ENCODE measurements around the gene PAQR8.

Gene PAQR8

DNA sequence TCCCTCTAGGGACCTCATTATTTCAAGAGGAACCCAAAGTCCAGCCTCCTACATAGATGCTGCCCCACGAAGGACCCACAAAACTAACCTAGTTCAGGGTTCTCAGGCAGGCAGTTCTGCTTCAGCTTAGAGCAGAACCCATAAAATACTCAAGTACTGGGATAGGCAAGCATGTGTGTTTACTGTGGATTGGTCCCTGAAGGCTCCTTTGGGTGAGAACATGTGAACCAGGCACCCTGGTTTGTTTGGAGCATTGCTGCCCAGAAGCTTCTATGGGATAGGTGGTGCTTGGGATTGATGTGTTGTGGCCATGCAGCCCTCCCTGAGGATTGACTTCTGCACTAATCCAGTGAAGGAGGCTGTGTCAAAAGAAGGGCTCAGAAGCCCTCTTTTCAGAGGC lies 43.3 kb downstream of the PAQR8 start:
- no peak overlapping the region for H3K4me3 ChIP-seq (ENCODE audit: low read depth, low read length)
- DNase-seq (ENCODE audit: low read depth) = no peak
- TF ChIP-seq, protein P1, sequence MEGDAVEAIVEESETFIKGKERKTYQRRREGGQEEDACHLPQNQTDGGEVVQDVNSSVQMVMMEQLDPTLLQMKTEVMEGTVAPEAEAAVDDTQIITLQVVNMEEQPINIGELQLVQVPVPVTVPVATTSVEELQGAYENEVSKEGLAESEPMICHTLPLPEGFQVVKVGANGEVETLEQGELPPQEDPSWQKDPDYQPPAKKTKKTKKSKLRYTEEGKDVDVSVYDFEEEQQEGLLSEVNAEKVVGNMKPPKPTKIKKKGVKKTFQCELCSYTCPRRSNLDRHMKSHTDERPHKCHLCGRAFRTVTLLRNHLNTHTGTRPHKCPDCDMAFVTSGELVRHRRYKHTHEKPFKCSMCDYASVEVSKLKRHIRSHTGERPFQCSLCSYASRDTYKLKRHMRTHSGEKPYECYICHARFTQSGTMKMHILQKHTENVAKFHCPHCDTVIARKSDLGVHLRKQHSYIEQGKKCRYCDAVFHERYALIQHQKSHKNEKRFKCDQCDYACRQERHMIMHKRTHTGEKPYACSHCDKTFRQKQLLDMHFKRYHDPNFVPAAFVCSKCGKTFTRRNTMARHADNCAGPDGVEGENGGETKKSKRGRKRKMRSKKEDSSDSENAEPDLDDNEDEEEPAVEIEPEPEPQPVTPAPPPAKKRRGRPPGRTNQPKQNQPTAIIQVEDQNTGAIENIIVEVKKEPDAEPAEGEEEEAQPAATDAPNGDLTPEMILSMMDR (conservative IDR thresholded peaks at IDR 0.05; ENCODE audit: low read depth, low read length) = no peak

DNA sequence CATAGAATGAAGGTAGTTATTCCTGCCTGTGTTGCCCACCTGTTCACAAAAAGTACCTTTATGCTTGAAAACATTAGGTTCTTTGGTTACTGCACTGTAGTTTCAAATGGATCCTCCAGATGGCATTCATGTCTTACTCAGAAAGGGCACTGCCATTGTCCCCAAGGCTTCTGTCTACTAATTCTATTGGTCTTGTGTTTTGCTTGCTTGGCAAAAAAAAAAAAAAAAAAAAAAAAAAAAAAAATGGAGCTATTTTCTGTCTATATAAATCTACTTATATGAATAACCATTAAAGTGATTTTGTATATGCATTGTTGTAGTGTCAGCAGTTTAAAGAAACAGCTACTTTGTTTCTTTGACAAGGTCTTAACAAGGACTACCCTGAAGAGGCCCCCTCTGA lies 45.5 kb downstream of the PAQR8 start:
- TF ChIP-seq, protein P1 (conservative IDR thresholded peaks at IDR 0.05; ENCODE audit: low read depth, low read length) = peak; percentile 60
- peak; percentile 70 for DNase-seq (ENCODE audit: low read depth)
- H3K4me3 ChIP-seq (ENCODE audit: low read depth, low read length) = no peak overlapping the region

DNA sequence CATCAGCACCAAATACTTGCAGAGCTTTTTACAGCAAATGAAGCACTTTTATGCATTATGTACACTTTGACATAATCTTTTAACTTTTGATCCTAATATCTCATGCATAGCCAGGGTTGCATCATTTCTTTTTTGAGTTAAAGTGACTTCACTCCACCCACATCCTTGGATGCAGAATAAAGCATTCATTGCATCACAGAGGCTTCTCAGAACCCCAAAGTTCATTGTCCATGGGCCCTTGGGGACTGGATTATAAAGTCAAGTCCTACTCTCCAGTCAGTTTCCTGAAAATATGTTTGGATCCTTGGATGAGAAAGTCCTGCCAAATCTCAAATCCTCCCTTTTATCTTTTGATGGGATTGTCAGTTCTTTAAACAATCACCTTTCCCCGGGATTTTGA lies 47.5 kb downstream of the PAQR8 start:
- no peak overlapping the region for H3K4me3 ChIP-seq (ENCODE audit: low read depth, low read length)
- DNase-seq (ENCODE audit: low read depth) = peak; percentile 25
- TF ChIP-seq, protein P1 (conservative IDR thresholded peaks at IDR 0.05; ENCODE audit: low read depth, low read length) = no peak

DNA sequence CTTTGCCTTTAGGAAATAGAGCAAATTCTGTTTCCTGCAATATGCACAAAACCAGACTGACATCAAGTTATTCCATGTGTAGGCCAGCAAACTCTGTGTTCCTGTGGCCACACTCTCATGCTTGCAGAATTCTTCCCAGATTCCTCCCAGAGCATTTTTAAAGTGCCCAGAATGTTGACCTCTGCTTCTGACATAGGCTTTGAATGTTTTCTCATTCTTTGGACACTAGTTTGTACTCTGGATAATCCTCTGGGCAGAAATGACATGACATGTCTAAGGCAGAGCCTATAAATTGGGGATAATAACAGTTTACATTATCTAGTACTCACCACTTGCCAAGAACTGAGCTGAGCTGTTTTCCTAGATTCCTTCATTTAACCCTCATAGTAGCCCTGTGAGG lies 49.0 kb downstream of the PAQR8 start:
- TF ChIP-seq, protein P1 (conservative IDR thresholded peaks at IDR 0.05; ENCODE audit: low read depth, low read length) = no peak
- DNase-seq (ENCODE audit: low read depth) = no peak

DNA sequence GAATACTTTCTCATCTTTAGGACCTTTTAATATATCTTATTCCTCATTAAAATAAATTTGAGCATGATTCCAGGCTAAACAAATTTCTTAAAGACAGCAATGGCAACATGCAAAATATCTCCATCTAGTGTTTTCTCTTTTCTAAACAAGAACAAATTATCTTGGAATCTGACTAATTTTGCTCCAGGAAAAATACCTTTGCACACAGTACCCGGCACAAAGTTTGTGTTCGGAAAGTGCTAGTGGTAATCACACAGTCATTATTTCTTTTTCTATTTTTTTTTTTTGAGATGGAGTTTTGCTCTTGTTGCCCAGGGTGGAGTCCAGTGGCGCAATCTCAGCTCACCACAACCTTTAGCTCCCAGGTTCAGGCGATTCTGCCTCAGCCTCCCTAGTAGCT lies 50.0 kb downstream of the PAQR8 start:
- TF ChIP-seq, protein P1 (conservative IDR thresholded peaks at IDR 0.05; ENCODE audit: low read depth, low read length) = no peak
- DNase-seq (ENCODE audit: low read depth) = no peak
- H3K4me3 ChIP-seq (ENCODE audit: low read depth, low read length) = no peak overlapping the region

More for the DNA sequence above, 49.0 kb downstream of the PAQR8 start:
- no peak overlapping the region for H3K4me3 ChIP-seq (ENCODE audit: low read depth, low read length)

DNA sequence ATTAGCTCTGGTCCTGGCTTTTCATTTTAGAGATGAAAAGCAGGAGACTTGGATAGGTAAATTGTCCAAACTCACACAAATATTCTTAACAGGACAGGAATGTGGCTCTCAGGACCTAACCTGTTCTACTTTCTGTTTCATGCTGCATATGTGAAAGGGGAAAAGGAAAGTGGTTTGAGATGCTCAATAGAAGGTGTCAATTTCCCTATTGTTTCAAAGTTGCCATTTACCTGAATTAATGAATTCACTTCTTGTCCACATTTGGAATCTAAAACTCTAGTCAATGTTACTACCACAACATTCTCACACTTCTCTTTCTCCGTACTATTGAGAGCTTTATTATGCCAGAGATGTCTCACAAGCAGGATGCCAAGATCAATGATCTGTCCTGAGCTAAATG lies 53.4 kb downstream of the PAQR8 start:
- DNase-seq (ENCODE audit: low read depth) = no peak
- TF ChIP-seq, protein P1 (conservative IDR thresholded peaks at IDR 0.05; ENCODE audit: low read depth, low read length) = no peak
- H3K4me3 ChIP-seq (ENCODE audit: low read depth, low read length) = no peak overlapping the region

DNA sequence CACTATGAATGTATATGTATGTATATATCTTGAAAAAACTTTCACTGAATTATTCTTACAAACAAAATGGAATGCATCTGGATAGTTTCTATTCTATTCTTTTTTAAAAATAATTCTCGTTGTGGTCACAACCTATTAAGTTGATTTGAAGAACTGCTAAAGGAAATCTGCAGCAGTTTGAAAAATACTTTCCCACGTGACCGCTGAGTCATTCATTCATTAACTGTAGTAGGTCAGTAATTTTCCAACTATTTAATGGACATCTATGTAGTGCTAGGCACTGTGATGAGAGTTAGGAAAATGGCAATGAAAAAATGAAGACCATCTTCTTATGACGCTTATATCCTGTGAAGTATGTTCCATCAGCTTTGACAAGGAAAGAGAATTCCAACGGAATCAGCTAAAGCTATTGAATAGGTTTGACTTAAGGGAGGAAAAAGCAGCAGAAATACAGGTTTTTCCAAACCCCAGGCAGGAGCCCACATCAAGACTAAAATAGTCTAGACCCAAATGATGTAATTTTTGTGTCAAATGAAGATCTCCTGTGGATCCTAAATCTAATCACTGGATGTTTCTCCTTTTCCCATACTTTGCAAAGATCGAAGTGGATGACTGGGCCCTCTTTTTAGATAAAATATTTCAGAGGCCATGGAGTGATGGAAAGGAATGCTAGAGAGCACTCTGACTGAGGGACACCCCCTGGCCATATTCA lies 54.1 kb downstream of the PAQR8 start:
- DNase-seq (ENCODE audit: low read depth) = peak; percentile 42
- H3K4me3 ChIP-seq (ENCODE audit: low read depth, low read length) = no peak overlapping the region
- TF ChIP-seq, protein P1 (conservative IDR thresholded peaks at IDR 0.05; ENCODE audit: low read depth, low read length) = no peak

Measured in choroid plexus epithelial cell (primary cell).